Astrocyte (in vitro differentiated cells and primary cell): Measurements from ENCODE around the gene ARHGEF10L. TPM values are rescaled to one million over a fixed set of nuclear protein-coding genes. Genes with fewer than 3 reads are reported as not detected.

ENCODE experiments used
- DNase-seq: peaks from one replicate; pipeline ENCODE4 v3.0.0-alpha.2; 2010; ENCODE audit warnings: low read depth
- FAIRE-seq: peaks from 2 replicates; lab custom pipeline; 2011; peaks lifted over from hg19 to GRCh38; lab: Jason Lieb, UNC
- H2AFZ ChIP-seq: 2 replicates; pipeline ENCODE4 v1.6.0; 2012; ENCODE audit warnings: low read depth, low read length, inconsistent platforms
- H3K27ac ChIP-seq: 2 replicates; pipeline ENCODE4 v1.5.1; 2011; ENCODE audit warnings: low read depth, low read length, inconsistent platforms
- H3K27me3 ChIP-seq: 2 replicates; pipeline ENCODE4 v1.6.0; 2011; ENCODE audit warnings: low read length, inconsistent platforms; ENCODE audit not compliant: insufficient read depth
- H3K36me3 ChIP-seq: 2 replicates; pipeline ENCODE4 v1.5.1; 2011; ENCODE audit warnings: low read length, inconsistent platforms; ENCODE audit not compliant: insufficient read depth
- H3K4me1 ChIP-seq: 2 replicates; pipeline ENCODE4 v1.5.1; 2011; ENCODE audit warnings: low read length, inconsistent platforms; ENCODE audit not compliant: insufficient read depth
- H3K4me2 ChIP-seq: 2 replicates; pipeline ENCODE4 v1.6.0; 2012; ENCODE audit warnings: low read length, inconsistent platforms
- H3K4me3 ChIP-seq: 2 replicates; pipeline ENCODE4 v1.5.1; 2011; ENCODE audit warnings: low read depth, mild to moderate bottlenecking, low read length, inconsistent platforms; ENCODE audit not compliant: insufficient read depth
- H3K79me2 ChIP-seq: 2 replicates; pipeline ENCODE4 v1.6.0; 2012; ENCODE audit warnings: mild to moderate bottlenecking, low read length, inconsistent platforms; ENCODE audit not compliant: insufficient read depth
- H3K9ac ChIP-seq: 2 replicates; pipeline ENCODE4 v1.6.0; 2012; ENCODE audit warnings: mild to moderate bottlenecking, low read length, inconsistent platforms
- H3K9me3 ChIP-seq: 2 replicates; pipeline ENCODE4 v1.5.1; 2012; ENCODE audit warnings: low read depth, mild to moderate bottlenecking, low read length, inconsistent platforms; ENCODE audit not compliant: insufficient read depth
- H4K20me1 ChIP-seq: 2 replicates; pipeline ENCODE4 v1.6.0; 2012; ENCODE audit warnings: low read length, inconsistent platforms; ENCODE audit not compliant: insufficient read depth
- H3K27ac Mint-ChIP-seq: one replicate; pipeline ENCODE4 v1.8.0; 2021; ENCODE audit warnings: mild to moderate bottlenecking, mixed read lengths; ENCODE audit not compliant: unreplicated experiment
- H3K27me3 Mint-ChIP-seq: one replicate; pipeline ENCODE4 v1.8.0; 2021; ENCODE audit warnings: low read depth, mixed read lengths; ENCODE audit not compliant: unreplicated experiment
- H3K36me3 Mint-ChIP-seq: one replicate; pipeline ENCODE4 v1.8.0; 2021; ENCODE audit warnings: low read depth, mixed read lengths; ENCODE audit not compliant: unreplicated experiment
- H3K4me1 Mint-ChIP-seq: one replicate; pipeline ENCODE4 v1.8.0; 2021; ENCODE audit warnings: low read depth, mixed read lengths; ENCODE audit not compliant: unreplicated experiment
- H3K4me3 Mint-ChIP-seq: one replicate; pipeline ENCODE4 v1.8.0; 2021; ENCODE audit warnings: mild to moderate bottlenecking, moderate library complexity, mixed read lengths; ENCODE audit not compliant: unreplicated experiment
- H3K9me3 Mint-ChIP-seq: one replicate; pipeline ENCODE4 v1.8.0; 2021; ENCODE audit warnings: mild to moderate bottlenecking, mixed read lengths; ENCODE audit not compliant: unreplicated experiment
- CTCF ChIP-seq: IDR thresholded peaks from 2 replicates; pipeline ENCODE4 v1.5.1; 2011; ENCODE audit warnings: low read depth, mild to moderate bottlenecking, inconsistent platforms, low read length, moderate library complexity; ENCODE audit not compliant: insufficient read depth
- EZH2 ChIP-seq: IDR thresholded peaks from 2 replicates; pipeline ENCODE4 v1.6.1; 2012; ENCODE audit warnings: mild to moderate bottlenecking, low read length, inconsistent platforms; ENCODE audit not compliant: insufficient read depth
- total RNA-seq: library from RNA; stranded (reverse); gene quantifications from 2 replicates; pipeline ENCODE4 v1.2.1, GENCODE V29; 2021

The ARHGEF10L gene
- total RNA-seq, 1 donor from 2014 or later = 14.2 TPM

- H3K4me1 ChIP-seq = no peaks in the 10 kb centered on the region
- no peak overlapping the region for H3K4me3 ChIP-seq
- H3K27ac Mint-ChIP-seq = no peak overlapping the region
- FAIRE-seq = no peak
- DNase-seq = no peak
- no peaks in the 10 kb centered on the region for H3K79me2 ChIP-seq
- H3K4me3 Mint-ChIP-seq = no peak overlapping the region
- TF ChIP-seq CTCF = no peak
- TF ChIP-seq EZH2 = no peak
- no peaks in the 10 kb centered on the region for H3K9me3 ChIP-seq
- H3K4me1 Mint-ChIP-seq = no peaks in the 10 kb centered on the region
- no peak overlapping the region for H3K4me2 ChIP-seq
- H3K27ac ChIP-seq = no peak overlapping the region
- no peaks in the 10 kb centered on the region for H3K36me3 Mint-ChIP-seq
- no peaks in the 10 kb centered on the region for H3K27me3 ChIP-seq
- H2AFZ ChIP-seq = no peak overlapping the region
- no peaks in the 10 kb centered on the region for H3K9me3 Mint-ChIP-seq
- H3K9ac ChIP-seq = no peak overlapping the region
- H4K20me1 ChIP-seq = no peaks in the 10 kb centered on the region
- H3K27me3 Mint-ChIP-seq = peaks cover 12% of the 10 kb centered on the region
- no peaks in the 10 kb centered on the region for H3K36me3 ChIP-seq
Measured at GRCh38 chr1:17507915-17508314, 31.6 kb upstream of the ARHGEF10L start.

GRCh38 chr1:17509363-17509762 lies 30.1 kb upstream of the ARHGEF10L start:
- Histone ChIP-seq H4K20me1 (no peaks in the 10 kb centered on the region), H3K27ac (no peak overlapping the region), H3K4me2 (no peak overlapping the region), H2AFZ (no peak overlapping the region), H3K27me3 (no peaks in the 10 kb centered on the region), H3K4me1 (no peaks in the 10 kb centered on the region), H3K79me2 (no peaks in the 10 kb centered on the region), H3K9me3 (no peaks in the 10 kb centered on the region), H3K4me3 (no peak overlapping the region), H3K9ac (no peak overlapping the region), H3K36me3 (no peaks in the 10 kb centered on the region)
- H3K27ac Mint-ChIP-seq = no peak overlapping the region
- H3K9me3 Mint-ChIP-seq = no peaks in the 10 kb centered on the region
- FAIRE-seq = no peak
- H3K27me3 Mint-ChIP-seq = peaks cover 17% of the 10 kb centered on the region
- H3K4me3 Mint-ChIP-seq = no peak overlapping the region
- no peaks in the 10 kb centered on the region for H3K36me3 Mint-ChIP-seq
- no peak for DNase-seq
- no peak for TF ChIP-seq EZH2
- H3K4me1 Mint-ChIP-seq = no peaks in the 10 kb centered on the region

- no peak for FAIRE-seq
- no peak overlapping the region for H3K4me2 ChIP-seq
- Mint-ChIP-seq H3K27ac (no peak overlapping the region), H3K4me3 (no peak overlapping the region), H3K9me3 (no peaks in the 10 kb centered on the region), H3K36me3 (no peaks in the 10 kb centered on the region), H3K4me1 (no peaks in the 10 kb centered on the region), H3K27me3 (peaks cover 17% of the 10 kb centered on the region)
- H3K4me3 ChIP-seq = no peak overlapping the region
- H3K27me3 ChIP-seq = no peaks in the 10 kb centered on the region
- H3K36me3 ChIP-seq = no peaks in the 10 kb centered on the region
- H2AFZ ChIP-seq = no peak overlapping the region
- H3K27ac ChIP-seq = no peak overlapping the region
- H3K79me2 ChIP-seq = no peaks in the 10 kb centered on the region
- TF ChIP-seq CTCF (no peak), EZH2 (no peak)
- H3K9ac ChIP-seq = no peak overlapping the region
- no peaks in the 10 kb centered on the region for H3K9me3 ChIP-seq
- H3K4me1 ChIP-seq = no peaks in the 10 kb centered on the region
- DNase-seq = no peak
- no peaks in the 10 kb centered on the region for H4K20me1 ChIP-seq
Measured at GRCh38 chr1:17510138-17510537, 29.4 kb upstream of the ARHGEF10L start.
